ENCODE measurements around the gene LDLRAD3.

Gene LDLRAD3

GRCh38 chr11:36123336-36124101 is 179.7 kb downstream of the LDLRAD3 start:
- Histone ChIP-seq H3K9me3 (ENCODE audit: control insufficient read depth, insufficient read depth, low read length) (no peaks in the 10 kb centered on the region), H3K36me3 (ENCODE audit: control insufficient read depth, insufficient read depth, low read length) (no peaks in the 10 kb centered on the region), H3K4me3 (ENCODE audit: low read depth, low read length) (no peak overlapping the region), H3K4me1 (ENCODE audit: control insufficient read depth, insufficient read depth, low read length) (peaks cover 2% of the 10 kb centered on the region), H3K27me3 (ENCODE audit: control insufficient read depth, insufficient read depth, low read length) (no peaks in the 10 kb centered on the region), H3K9ac (ENCODE audit: low read depth, low read length) (no peak overlapping the region)

DNA sequence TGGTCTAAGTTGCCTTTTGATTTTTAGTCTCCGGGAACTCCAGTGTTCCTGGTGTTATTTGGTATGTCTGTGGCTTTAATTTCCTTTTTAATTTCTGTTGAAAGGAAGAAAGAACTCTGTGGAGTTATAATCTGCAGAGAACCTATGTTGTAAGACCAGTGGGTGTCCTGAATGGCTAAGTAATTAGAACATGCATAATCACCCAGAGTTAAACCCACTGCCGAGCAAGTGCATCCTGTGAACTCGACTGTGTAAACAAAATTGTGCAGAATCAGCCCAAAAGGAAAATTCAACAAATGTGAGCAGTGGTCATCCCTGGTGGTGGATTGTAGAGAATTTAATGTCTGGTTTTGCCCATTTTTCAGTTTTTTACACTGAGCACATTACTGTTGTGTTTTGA is 182.8 kb downstream of the LDLRAD3 start:
- Histone ChIP-seq H3K9me3 (ENCODE audit: control insufficient read depth, insufficient read depth, low read length) (no peaks in the 10 kb centered on the region), H3K36me3 (ENCODE audit: control insufficient read depth, insufficient read depth, low read length) (no peaks in the 10 kb centered on the region), H3K9ac (ENCODE audit: low read depth, low read length) (no peak overlapping the region), H3K27me3 (ENCODE audit: control insufficient read depth, insufficient read depth, low read length) (no peaks in the 10 kb centered on the region), H3K4me1 (ENCODE audit: control insufficient read depth, insufficient read depth, low read length) (peaks cover 2% of the 10 kb centered on the region), H3K4me3 (ENCODE audit: low read depth, low read length) (no peak overlapping the region)

- Histone ChIP-seq H3K36me3 (ENCODE audit: control insufficient read depth, insufficient read depth, low read length) (no peaks in the 10 kb centered on the region), H3K4me1 (ENCODE audit: control insufficient read depth, insufficient read depth, low read length) (peaks cover 2% of the 10 kb centered on the region), H3K9me3 (ENCODE audit: control insufficient read depth, insufficient read depth, low read length) (no peaks in the 10 kb centered on the region), H3K27me3 (ENCODE audit: control insufficient read depth, insufficient read depth, low read length) (no peaks in the 10 kb centered on the region), H3K9ac (ENCODE audit: low read depth, low read length) (no peak overlapping the region), H3K4me3 (ENCODE audit: low read depth, low read length) (no peak overlapping the region)
Observed at GRCh38 chr11:36127550-36127949, 183.7 kb downstream of the LDLRAD3 start.

- Histone ChIP-seq H3K27me3 (ENCODE audit: control insufficient read depth, insufficient read depth, low read length) (no peaks in the 10 kb centered on the region), H3K9me3 (ENCODE audit: control insufficient read depth, insufficient read depth, low read length) (no peaks in the 10 kb centered on the region), H3K4me1 (ENCODE audit: control insufficient read depth, insufficient read depth, low read length) (peaks cover 2% of the 10 kb centered on the region), H3K9ac (ENCODE audit: low read depth, low read length) (no peak overlapping the region), H3K36me3 (ENCODE audit: control insufficient read depth, insufficient read depth, low read length) (no peaks in the 10 kb centered on the region), H3K4me3 (ENCODE audit: low read depth, low read length) (no peak overlapping the region)
Observed at GRCh38 chr11:36129955-36130354, 186.1 kb downstream of the LDLRAD3 start.

DNA sequence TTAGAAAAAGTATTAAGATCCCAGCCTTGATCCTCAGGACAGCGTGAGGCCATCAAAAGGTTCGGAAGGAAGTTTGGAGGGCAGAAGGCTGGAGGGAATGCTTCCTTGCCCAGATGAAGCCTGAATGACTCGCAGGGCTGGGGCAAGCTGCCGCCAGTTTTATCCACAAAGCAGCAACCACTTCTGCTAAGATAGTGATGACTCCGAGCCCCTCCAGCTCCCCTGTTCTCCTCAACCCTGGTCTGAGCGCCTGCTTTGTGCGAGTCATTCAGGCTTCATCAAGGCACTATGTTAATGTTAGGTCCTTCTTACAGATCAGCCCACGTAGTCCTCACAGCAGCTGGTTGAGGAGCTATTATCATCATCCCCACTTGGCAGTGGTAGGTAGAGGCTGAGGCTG is 186.5 kb downstream of the LDLRAD3 start:
- Histone ChIP-seq H3K36me3 (ENCODE audit: control insufficient read depth, insufficient read depth, low read length) (no peaks in the 10 kb centered on the region), H3K27me3 (ENCODE audit: control insufficient read depth, insufficient read depth, low read length) (no peaks in the 10 kb centered on the region), H3K4me1 (ENCODE audit: control insufficient read depth, insufficient read depth, low read length) (peaks cover 2% of the 10 kb centered on the region), H3K9ac (ENCODE audit: low read depth, low read length) (no peak overlapping the region), H3K9me3 (ENCODE audit: control insufficient read depth, insufficient read depth, low read length) (no peaks in the 10 kb centered on the region), H3K4me3 (ENCODE audit: low read depth, low read length) (no peak overlapping the region)

DNA sequence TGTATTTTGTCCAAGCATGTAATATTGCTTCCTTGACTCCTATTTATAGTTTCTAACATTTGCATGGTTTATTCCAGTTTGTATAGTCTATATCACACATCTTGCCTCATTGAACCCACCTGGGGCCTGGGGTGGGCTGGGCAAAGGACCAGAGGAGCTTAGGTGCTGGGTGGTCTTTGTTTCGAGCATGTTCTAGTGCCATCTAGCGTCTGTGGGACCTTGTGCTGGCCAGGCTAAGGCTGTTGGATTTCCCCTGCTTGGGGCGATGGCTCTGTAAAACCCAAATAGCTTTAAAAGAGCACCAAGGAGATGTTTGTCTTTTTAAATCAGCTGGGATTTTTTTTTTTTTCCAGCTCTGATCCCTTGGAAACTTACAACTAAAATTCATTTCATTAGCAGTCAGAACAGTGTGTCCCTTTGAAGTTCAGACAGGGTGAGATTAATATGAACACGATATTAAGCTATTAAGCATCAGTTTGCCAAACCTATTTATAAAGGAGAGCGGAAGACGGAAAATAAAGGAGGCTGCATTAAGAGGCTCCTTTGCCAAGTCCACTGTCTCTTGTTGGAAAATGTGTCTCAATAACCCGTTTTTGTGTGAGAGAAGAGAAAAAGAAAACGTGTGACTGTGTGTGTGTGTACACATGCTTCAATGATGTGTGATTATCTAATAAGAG is 188.0 kb downstream of the LDLRAD3 start:
- H3K36me3 ChIP-seq (ENCODE audit: control insufficient read depth, insufficient read depth, low read length), result no peaks in the 10 kb centered on the region
- H3K9me3 ChIP-seq (ENCODE audit: control insufficient read depth, insufficient read depth, low read length), result no peaks in the 10 kb centered on the region
- no peaks in the 10 kb centered on the region for H3K4me1 ChIP-seq (ENCODE audit: control insufficient read depth, insufficient read depth, low read length)
- no peaks in the 10 kb centered on the region for H3K27me3 ChIP-seq (ENCODE audit: control insufficient read depth, insufficient read depth, low read length)
- no peak overlapping the region for H3K9ac ChIP-seq (ENCODE audit: low read depth, low read length)
- no peak overlapping the region for H3K4me3 ChIP-seq (ENCODE audit: low read depth, low read length)

GRCh38 chr11:36132940-36133339 is 189.1 kb downstream of the LDLRAD3 start:
- Histone ChIP-seq H3K9ac (ENCODE audit: low read depth, low read length) (no peak overlapping the region), H3K4me3 (ENCODE audit: low read depth, low read length) (no peak overlapping the region), H3K4me1 (ENCODE audit: control insufficient read depth, insufficient read depth, low read length) (no peaks in the 10 kb centered on the region), H3K9me3 (ENCODE audit: control insufficient read depth, insufficient read depth, low read length) (no peaks in the 10 kb centered on the region), H3K36me3 (ENCODE audit: control insufficient read depth, insufficient read depth, low read length) (no peaks in the 10 kb centered on the region), H3K27me3 (ENCODE audit: control insufficient read depth, insufficient read depth, low read length) (no peaks in the 10 kb centered on the region)

GRCh38 chr11:36135076-36135475 is 191.2 kb downstream of the LDLRAD3 start:
- H3K9ac ChIP-seq (ENCODE audit: low read depth, low read length), result no peak overlapping the region
- H3K4me3 ChIP-seq (ENCODE audit: low read depth, low read length), result no peak overlapping the region
- H3K9me3 ChIP-seq (ENCODE audit: control insufficient read depth, insufficient read depth, low read length), result no peaks in the 10 kb centered on the region
- H3K4me1 ChIP-seq (ENCODE audit: control insufficient read depth, insufficient read depth, low read length), result no peaks in the 10 kb centered on the region
- no peaks in the 10 kb centered on the region for H3K27me3 ChIP-seq (ENCODE audit: control insufficient read depth, insufficient read depth, low read length)
- no peaks in the 10 kb centered on the region for H3K36me3 ChIP-seq (ENCODE audit: control insufficient read depth, insufficient read depth, low read length)

- Histone ChIP-seq H3K27me3 (ENCODE audit: control insufficient read depth, insufficient read depth, low read length) (no peaks in the 10 kb centered on the region), H3K4me3 (ENCODE audit: low read depth, low read length) (no peak overlapping the region), H3K4me1 (ENCODE audit: control insufficient read depth, insufficient read depth, low read length) (peaks cover 12% of the 10 kb centered on the region), H3K36me3 (ENCODE audit: control insufficient read depth, insufficient read depth, low read length) (no peaks in the 10 kb centered on the region), H3K9ac (ENCODE audit: low read depth, low read length) (no peak overlapping the region), H3K9me3 (ENCODE audit: control insufficient read depth, insufficient read depth, low read length) (no peaks in the 10 kb centered on the region)
Observed at GRCh38 chr11:36139767-36140166, 195.9 kb downstream of the LDLRAD3 start.

GRCh38 chr11:36141196-36141953 is 197.5 kb downstream of the LDLRAD3 start:
- Histone ChIP-seq H3K36me3 (ENCODE audit: control insufficient read depth, insufficient read depth, low read length) (no peaks in the 10 kb centered on the region), H3K9ac (ENCODE audit: low read depth, low read length) (no peak overlapping the region), H3K4me3 (ENCODE audit: low read depth, low read length) (no peak overlapping the region), H3K27me3 (ENCODE audit: control insufficient read depth, insufficient read depth, low read length) (no peaks in the 10 kb centered on the region), H3K9me3 (ENCODE audit: control insufficient read depth, insufficient read depth, low read length) (no peaks in the 10 kb centered on the region), H3K4me1 (ENCODE audit: control insufficient read depth, insufficient read depth, low read length) (peaks cover 15% of the 10 kb centered on the region)

GRCh38 chr11:36141956-36142355 is 198.1 kb downstream of the LDLRAD3 start:
- no peaks in the 10 kb centered on the region for H3K9me3 ChIP-seq (ENCODE audit: control insufficient read depth, insufficient read depth, low read length)
- H3K4me1 ChIP-seq (ENCODE audit: control insufficient read depth, insufficient read depth, low read length), result peaks cover 15% of the 10 kb centered on the region
- H3K4me3 ChIP-seq (ENCODE audit: low read depth, low read length), result no peak overlapping the region
- H3K9ac ChIP-seq (ENCODE audit: low read depth, low read length), result no peak overlapping the region
- no peaks in the 10 kb centered on the region for H3K36me3 ChIP-seq (ENCODE audit: control insufficient read depth, insufficient read depth, low read length)
- H3K27me3 ChIP-seq (ENCODE audit: control insufficient read depth, insufficient read depth, low read length), result no peaks in the 10 kb centered on the region
